ENCODE results near the gene UBQLN4.
A peak's percentile ranks its signal among the peaks of the same experiment; 100 is the strongest.

Gene UBQLN4

DNA sequence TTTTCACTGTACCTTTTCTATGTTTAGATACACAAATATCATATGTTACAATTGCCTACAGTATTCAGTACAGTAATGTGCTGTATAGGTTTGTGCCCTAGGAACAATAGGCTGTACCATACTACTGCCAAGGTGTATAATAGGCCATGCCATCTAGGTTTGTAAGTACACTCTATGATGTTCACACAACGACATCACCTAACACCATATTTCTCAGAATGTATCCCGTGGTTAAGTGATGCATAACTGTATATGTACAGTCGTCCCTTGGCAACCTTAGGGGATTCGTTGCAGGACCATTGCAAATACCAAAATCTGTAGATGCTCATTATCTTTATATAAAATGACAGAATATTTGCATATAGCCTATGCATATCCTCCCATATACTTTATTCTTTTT lies 27.0 kb downstream of the UBQLN4 start:
- no peak overlapping the region for H3K27ac Mint-ChIP-seq
- H3K9me3 Mint-ChIP-seq: no peaks in the 10 kb centered on the region
- H3K27me3 Mint-ChIP-seq (ENCODE audit: low read depth): peaks cover 4% of the 10 kb centered on the region
- no peak overlapping the region for H3K4me3 Mint-ChIP-seq
- no peaks in the 10 kb centered on the region for H3K36me3 Mint-ChIP-seq (ENCODE audit: low read depth)
- DNase-seq (ENCODE audit: low spot score): no peak
- peaks cover 7% of the 10 kb centered on the region for H3K4me1 Mint-ChIP-seq (ENCODE audit: low read depth)

DNA sequence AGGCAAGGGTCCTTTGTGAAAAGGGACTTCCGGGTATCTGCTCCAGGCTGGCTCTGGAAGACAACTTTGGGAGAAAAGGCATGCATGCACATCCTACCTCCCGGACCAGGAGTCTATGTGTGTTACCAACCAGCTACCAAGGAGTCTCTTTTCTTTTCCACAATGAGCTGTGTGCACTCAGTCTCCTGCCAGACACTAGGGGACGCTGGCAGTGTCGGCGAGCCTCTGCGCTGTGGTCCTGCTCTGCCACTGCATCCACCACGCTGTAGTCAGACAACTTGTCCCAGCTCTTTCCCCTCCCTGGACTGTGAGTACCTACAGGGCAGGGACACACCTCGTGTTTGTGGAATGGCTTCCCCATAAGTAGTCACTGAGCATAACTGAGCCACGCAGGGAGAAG lies 27.7 kb downstream of the UBQLN4 start:
- no peaks in the 10 kb centered on the region for H3K9me3 Mint-ChIP-seq
- H3K36me3 Mint-ChIP-seq (ENCODE audit: low read depth): no peaks in the 10 kb centered on the region
- peaks cover 4% of the 10 kb centered on the region for H3K27me3 Mint-ChIP-seq (ENCODE audit: low read depth)
- H3K27ac Mint-ChIP-seq: no peak overlapping the region
- peaks cover 10% of the 10 kb centered on the region for H3K4me1 Mint-ChIP-seq (ENCODE audit: low read depth)
- H3K4me3 Mint-ChIP-seq: no peak overlapping the region
- peak; percentile 19 for DNase-seq (ENCODE audit: low spot score)

DNA sequence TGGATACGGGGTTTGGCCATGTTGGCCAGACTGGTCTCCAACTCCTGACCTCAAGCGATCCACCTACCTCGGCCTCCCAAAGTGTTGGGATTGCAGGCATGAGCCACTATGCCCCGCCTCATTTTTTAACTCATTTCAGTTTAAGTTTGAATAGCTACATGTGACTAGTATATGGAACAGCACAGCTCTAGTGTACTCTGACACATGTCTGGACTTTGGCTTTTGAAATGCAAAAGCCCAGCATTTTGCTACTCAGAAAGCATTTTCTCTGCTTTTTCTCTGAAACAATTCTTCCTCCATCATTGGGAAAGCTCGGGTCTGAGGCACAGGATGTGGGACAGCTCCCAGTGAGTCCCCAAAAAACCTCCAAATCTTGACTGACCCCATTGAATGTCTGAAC lies 28.8 kb downstream of the UBQLN4 start:
- Mint-ChIP-seq H3K4me3 (no peak overlapping the region), H3K27me3 (ENCODE audit: low read depth) (peaks cover 4% of the 10 kb centered on the region), H3K4me1 (ENCODE audit: low read depth) (peaks cover 18% of the 10 kb centered on the region), H3K36me3 (ENCODE audit: low read depth) (peaks cover 6% of the 10 kb centered on the region), H3K27ac (no peak overlapping the region), H3K9me3 (no peaks in the 10 kb centered on the region)
- no peak for DNase-seq (ENCODE audit: low spot score)

DNA sequence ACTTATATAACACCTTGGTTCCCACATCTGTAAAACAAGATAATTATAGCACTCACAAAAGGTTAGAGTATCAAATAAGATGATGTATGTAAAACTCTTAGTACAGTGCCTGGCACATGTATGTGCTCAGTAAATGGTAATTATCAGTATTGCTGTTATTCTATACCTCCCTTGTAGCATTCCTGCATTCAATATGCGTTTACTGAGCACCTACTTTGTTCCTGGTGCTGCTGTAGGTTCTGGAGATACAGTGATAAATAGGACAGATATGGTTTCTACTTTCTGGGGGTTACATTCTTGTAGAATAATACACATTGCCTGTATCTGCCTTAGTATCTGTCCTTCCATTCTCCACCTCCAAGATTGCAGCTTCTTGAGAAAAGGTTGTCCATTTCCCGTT lies 31.6 kb downstream of the UBQLN4 start:
- no peak for DNase-seq (ENCODE audit: low spot score)
- Mint-ChIP-seq H3K4me3 (peak overlapping the region; percentile 38), H3K27ac (no peak overlapping the region)

DNA sequence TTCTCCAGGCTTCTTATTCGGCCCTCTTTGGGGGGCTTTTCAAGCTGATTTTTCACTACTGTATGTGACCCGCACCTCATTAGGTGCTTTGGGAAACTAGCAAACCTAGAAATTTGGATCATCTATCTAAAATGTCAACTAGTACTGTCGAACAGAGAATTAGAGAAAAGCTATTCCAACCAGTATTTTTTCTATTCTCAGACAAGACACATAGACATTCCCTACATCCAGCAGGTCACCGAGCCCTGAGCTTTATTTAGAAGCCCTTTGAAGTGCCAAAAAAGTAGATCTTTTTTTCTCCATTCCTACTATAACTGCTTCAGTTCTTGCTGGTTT lies 32.5 kb downstream of the UBQLN4 start:
- no peak for DNase-seq (ENCODE audit: low spot score)
- H3K4me1 Mint-ChIP-seq (ENCODE audit: low read depth): peaks cover 29% of the 10 kb centered on the region
- peaks cover 29% of the 10 kb centered on the region for H3K36me3 Mint-ChIP-seq (ENCODE audit: low read depth)
- H3K27ac Mint-ChIP-seq: peak overlapping the region; percentile 96
- H3K4me3 Mint-ChIP-seq: peak overlapping the region; percentile 98
- H3K9me3 Mint-ChIP-seq: no peaks in the 10 kb centered on the region
- peaks cover 4% of the 10 kb centered on the region for H3K27me3 Mint-ChIP-seq (ENCODE audit: low read depth)

More for the DNA sequence above, 31.6 kb downstream of the UBQLN4 start:
- Mint-ChIP-seq H3K27me3 (ENCODE audit: low read depth) (peaks cover 4% of the 10 kb centered on the region), H3K4me1 (ENCODE audit: low read depth) (peaks cover 28% of the 10 kb centered on the region), H3K9me3 (no peaks in the 10 kb centered on the region), H3K36me3 (ENCODE audit: low read depth) (peaks cover 23% of the 10 kb centered on the region)

DNA sequence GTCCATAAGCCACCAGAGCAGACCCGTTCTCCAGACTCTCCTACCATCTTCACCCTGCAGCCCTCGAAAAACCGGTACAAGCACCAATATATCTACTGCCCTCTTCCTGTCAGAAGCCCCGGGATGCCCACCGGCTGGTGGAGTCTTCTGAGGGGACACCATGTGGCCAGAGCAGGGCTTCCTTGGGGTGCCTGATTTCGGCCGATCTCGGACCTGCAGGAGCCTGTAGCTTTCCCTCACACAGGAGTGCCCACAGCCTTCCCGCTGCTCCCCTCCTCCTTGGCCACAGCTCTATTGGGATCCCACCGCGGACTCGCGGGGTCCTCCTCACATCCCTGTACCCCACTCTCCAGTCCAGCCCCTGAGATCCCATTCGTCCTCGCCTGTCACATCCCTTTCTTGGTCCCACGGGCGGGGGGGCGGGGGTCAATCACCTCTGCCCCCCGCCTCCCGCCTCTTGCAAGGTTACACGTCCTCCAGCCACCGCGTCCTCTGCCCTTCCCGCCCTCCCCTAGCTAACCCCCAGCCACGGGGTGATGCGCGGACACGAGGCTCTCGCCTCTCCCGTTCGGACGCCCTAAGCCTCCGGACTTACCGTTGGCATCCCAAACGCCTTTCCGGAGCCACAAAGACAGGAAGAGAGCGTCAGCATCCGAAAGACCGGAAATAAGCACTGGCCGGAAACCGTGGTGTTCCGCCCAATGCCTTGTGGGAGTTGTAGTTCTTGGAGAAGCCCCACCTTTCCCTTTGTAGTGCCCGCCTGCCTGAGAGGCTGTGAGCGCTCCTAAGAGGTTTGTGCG lies 33.1 kb downstream of the UBQLN4 start, which contains the start of gene SSR2:
Gene SSR2, minus strand, starts transcription at position 659 of the 800 bp plus-strand sequence. CDS start 784 bp downstream, outside the sequence.
- DNase-seq (ENCODE audit: low spot score): peak; percentile 87
- peaks cover 29% of the 10 kb centered on the region for H3K36me3 Mint-ChIP-seq (ENCODE audit: low read depth)
- H3K27ac Mint-ChIP-seq: peak within 1 kb of the TSS; percentile 96
- H3K27me3 Mint-ChIP-seq (ENCODE audit: low read depth): peaks cover 4% of the 10 kb centered on the region
- no peaks in the 10 kb centered on the region for H3K9me3 Mint-ChIP-seq
- H3K4me3 Mint-ChIP-seq: peak within 1 kb of the TSS; percentile 98
- peaks cover 27% of the 10 kb centered on the region for H3K4me1 Mint-ChIP-seq (ENCODE audit: low read depth)

DNA sequence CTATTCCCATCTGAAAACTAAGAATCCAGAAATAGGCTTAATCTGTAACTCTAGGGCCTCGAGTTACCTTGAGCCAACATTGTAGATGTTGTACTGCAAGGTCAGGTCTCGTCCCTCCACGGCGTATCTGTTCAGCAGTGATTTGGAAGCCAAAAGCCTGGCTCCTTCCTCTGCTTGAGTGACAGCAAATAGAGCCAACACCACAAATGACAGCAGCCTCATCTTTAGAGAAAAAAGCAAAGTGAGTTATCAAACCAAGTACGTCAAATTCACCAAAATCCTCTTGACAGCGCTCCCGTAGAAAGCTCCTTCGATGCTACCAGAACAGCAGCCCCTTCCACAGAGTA lies 33.7 kb downstream of the UBQLN4 start:
- DNase-seq (ENCODE audit: low spot score): no peak
- Mint-ChIP-seq H3K27ac (peak overlapping the region; percentile 96), H3K9me3 (no peaks in the 10 kb centered on the region), H3K36me3 (ENCODE audit: low read depth) (peaks cover 29% of the 10 kb centered on the region), H3K27me3 (ENCODE audit: low read depth) (peaks cover 4% of the 10 kb centered on the region), H3K4me3 (peak overlapping the region; percentile 98), H3K4me1 (ENCODE audit: low read depth) (peaks cover 27% of the 10 kb centered on the region)

DNA sequence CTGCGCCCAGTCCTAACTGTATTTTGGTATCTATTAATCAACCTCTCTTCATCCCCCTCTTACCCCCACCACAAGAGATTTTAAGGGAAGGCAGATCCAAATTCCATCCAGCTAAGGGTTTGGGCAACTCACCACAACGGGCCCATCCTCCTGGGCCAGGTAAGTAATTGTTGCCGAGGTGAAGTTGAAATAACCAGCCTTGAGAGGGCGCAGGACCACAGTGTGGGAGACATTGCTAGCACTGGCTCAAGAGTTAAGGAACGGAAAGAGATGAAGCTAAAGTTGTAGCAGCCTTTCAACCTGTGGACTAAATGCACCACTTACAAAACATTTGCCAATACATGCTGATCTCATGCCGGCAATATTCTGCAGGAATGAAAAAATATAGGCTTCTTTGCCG lies 38.8 kb downstream of the UBQLN4 start:
- DNase-seq (ENCODE audit: low spot score): no peak
- peaks cover 21% of the 10 kb centered on the region for H3K4me1 Mint-ChIP-seq (ENCODE audit: low read depth)
- no peak overlapping the region for H3K4me3 Mint-ChIP-seq
- no peaks in the 10 kb centered on the region for H3K27me3 Mint-ChIP-seq (ENCODE audit: low read depth)
- no peak overlapping the region for H3K27ac Mint-ChIP-seq
- H3K36me3 Mint-ChIP-seq (ENCODE audit: low read depth): peaks cover 65% of the 10 kb centered on the region
- no peaks in the 10 kb centered on the region for H3K9me3 Mint-ChIP-seq

DNA sequence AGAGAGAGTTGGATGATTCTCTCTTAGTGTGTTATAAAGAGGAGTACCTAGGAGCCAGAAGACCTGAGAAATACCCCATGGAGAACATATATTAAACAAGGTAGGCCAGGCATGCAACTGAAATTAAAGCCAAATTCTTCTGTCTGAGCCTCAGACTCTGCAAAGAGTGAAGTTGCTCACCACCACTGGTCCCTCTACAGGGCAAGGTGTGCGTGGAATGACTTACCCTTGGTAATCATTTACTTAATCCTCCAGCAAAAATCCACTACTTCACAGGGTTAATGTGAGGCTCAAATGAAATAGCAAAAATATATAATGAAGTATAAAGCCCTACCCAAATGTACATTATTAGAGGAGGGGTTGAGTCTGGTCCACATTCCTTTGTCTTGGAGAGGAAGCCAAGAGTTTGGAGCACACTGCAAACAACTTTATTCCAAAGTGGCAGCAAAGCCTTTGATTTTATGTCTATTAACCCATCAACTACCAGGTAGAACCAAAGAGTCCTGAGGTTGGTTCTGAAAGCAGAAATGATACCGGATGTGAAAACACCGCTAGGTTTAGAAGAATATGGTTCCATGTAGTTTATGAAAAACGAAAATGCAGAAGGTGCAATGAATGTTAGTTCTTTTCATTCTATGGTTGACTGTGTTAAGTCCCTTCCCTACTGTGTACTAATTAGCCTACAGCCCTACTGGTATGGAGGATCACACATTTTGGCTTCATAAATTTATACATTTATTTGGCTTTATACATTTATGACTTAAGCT lies 41.4 kb downstream of the UBQLN4 start:
- H3K27me3 Mint-ChIP-seq (ENCODE audit: low read depth): no peaks in the 10 kb centered on the region
- H3K4me3 Mint-ChIP-seq: no peak overlapping the region
- DNase-seq (ENCODE audit: low spot score): no peak
- no peaks in the 10 kb centered on the region for H3K9me3 Mint-ChIP-seq
- peaks cover 15% of the 10 kb centered on the region for H3K4me1 Mint-ChIP-seq (ENCODE audit: low read depth)
- no peak overlapping the region for H3K27ac Mint-ChIP-seq
- H3K36me3 Mint-ChIP-seq (ENCODE audit: low read depth): peaks cover 64% of the 10 kb centered on the region

DNA sequence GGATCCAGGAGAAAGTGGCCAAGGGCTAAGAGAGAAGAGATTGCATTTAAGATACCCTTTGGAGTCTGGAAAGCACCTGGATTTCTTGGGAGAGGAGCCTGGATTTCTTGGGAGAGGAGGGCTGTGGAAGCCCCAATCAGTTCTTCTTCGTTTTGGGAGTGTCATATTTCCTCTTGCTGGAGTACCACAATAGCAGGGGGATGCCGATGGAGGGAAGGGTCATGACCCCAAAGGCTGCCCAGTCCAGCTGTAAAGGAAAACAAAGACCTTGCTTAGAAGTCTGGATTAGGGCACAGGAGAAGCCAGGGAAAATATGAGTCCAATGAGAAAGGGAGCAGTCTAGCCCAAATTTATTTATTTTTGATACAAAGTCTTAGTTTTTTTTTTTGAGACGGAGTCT lies 44.2 kb downstream of the UBQLN4 start:
- DNase-seq (ENCODE audit: low spot score): no peak
- Mint-ChIP-seq H3K9me3 (no peaks in the 10 kb centered on the region), H3K27me3 (ENCODE audit: low read depth) (no peaks in the 10 kb centered on the region), H3K4me3 (no peak overlapping the region), H3K4me1 (ENCODE audit: low read depth) (peaks cover 23% of the 10 kb centered on the region), H3K27ac (no peak overlapping the region), H3K36me3 (ENCODE audit: low read depth) (peaks cover 58% of the 10 kb centered on the region)

DNA sequence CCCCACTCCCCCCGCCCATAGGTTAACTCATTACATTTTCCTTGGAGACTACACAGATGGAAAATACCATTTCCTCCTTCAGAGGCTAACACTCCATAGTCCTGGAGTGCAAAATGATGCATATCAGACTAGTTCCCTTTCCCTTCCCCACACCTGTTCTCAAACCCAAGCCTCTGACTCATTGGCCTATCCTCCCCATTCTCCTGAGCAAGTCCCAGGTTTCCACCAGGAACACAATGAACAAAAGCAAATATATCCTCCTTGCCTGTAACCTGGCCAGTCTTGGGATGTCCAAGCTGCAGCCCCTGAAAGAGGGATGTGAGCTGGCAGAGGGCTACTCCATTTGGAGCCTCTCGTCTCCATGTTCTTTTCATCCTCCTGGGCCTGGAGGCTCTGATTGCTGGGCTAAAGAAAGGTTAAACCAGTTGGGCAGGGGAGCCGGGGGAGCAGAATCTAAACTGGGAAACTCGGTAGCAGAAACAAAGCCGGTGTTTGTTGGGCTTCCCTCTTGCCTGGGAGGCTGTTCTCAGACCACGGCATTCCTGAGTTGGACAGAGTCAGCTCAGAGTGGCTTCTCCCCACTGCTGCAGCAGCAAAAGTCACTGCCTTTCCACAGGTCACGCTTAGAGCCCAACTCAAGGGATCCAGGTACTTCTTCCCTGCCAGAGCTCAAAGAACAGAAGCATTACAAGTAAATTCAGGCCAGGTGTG lies 46.8 kb downstream of the UBQLN4 start:
- Mint-ChIP-seq H3K36me3 (ENCODE audit: low read depth) (peaks cover 35% of the 10 kb centered on the region), H3K27ac (peak overlapping the region; percentile 72), H3K27me3 (ENCODE audit: low read depth) (no peaks in the 10 kb centered on the region), H3K4me1 (ENCODE audit: low read depth) (peaks cover 22% of the 10 kb centered on the region), H3K9me3 (no peaks in the 10 kb centered on the region), H3K4me3 (no peak overlapping the region)
- DNase-seq (ENCODE audit: low spot score): no peak

DNA sequence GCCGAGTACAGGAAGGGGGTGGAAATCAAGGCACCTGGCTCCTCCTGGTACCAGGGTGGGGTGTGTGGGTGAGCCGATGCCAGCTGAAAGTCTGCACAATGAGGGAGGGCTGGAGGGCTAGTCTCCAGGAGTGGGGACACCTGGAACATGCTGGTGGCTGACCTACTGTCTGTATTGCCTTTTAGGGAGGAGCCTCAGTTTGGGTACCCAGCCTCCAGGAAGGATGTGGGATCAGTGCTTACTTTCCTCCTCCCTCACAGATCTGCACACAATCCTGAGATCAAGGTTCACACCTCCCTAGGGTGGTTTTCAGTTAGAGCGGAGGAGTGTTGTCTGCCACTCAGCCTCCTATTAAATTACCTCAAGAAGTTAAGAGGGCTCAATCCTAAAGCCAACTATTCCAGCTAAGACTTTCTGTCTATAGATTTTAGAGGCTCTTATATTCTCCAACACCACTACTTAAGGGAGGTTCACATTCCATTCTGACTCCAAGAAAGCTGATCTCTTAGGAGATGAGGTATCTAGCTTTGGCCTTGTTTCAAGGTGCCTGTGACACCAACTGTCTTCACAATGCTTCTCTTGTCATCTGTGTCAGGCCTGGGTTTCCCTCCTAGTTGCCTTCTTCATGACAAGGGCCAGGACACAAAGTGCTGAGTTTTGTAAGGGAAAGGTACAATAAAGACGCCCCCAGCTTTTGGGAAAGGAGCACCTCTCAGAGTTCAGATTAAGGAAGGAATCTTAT lies 48.6 kb downstream of the UBQLN4 start:
- peak; percentile 26 for DNase-seq (ENCODE audit: low spot score)
- no peaks in the 10 kb centered on the region for H3K27me3 Mint-ChIP-seq (ENCODE audit: low read depth)
- peak overlapping the region; percentile 53 for H3K4me3 Mint-ChIP-seq
- H3K27ac Mint-ChIP-seq: peak overlapping the region; percentile 60
- H3K36me3 Mint-ChIP-seq (ENCODE audit: low read depth): peaks cover 19% of the 10 kb centered on the region
- no peaks in the 10 kb centered on the region for H3K9me3 Mint-ChIP-seq
- peaks cover 22% of the 10 kb centered on the region for H3K4me1 Mint-ChIP-seq (ENCODE audit: low read depth)

DNA sequence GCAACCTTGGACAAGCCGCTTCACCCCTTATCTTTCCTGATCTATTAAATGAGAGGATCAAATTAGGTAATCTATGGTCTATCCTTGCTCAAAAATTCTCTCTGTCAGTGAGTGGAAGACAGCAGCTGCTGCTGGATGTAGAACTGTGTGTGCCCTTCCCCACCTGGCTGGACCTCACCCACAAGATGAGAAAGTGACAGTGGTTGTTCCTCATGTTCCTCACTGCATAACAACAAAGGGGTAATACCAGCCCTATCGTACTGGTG lies 49.7 kb downstream of the UBQLN4 start:
- Mint-ChIP-seq H3K9me3 (no peaks in the 10 kb centered on the region), H3K4me1 (ENCODE audit: low read depth) (peaks cover 22% of the 10 kb centered on the region), H3K27ac (no peak overlapping the region), H3K27me3 (ENCODE audit: low read depth) (no peaks in the 10 kb centered on the region), H3K36me3 (ENCODE audit: low read depth) (peaks cover 12% of the 10 kb centered on the region), H3K4me3 (no peak overlapping the region)
- DNase-seq (ENCODE audit: low spot score): no peak

Data from T-helper 2 cell treated with Interferon-gamma antibody and Interleukin-4, amounts not matched to agents 5 μg/mL and 100 μg/mL, for 36 hours (primary cell).